ENCODE data around the gene TMEM50B.
"Not testable (repeated sequence)": the region's sequence is repeated elsewhere in the genome, so short reads cannot be mapped to it uniquely, and the experiment has no call there.

TMEM50B gene

DNA sequence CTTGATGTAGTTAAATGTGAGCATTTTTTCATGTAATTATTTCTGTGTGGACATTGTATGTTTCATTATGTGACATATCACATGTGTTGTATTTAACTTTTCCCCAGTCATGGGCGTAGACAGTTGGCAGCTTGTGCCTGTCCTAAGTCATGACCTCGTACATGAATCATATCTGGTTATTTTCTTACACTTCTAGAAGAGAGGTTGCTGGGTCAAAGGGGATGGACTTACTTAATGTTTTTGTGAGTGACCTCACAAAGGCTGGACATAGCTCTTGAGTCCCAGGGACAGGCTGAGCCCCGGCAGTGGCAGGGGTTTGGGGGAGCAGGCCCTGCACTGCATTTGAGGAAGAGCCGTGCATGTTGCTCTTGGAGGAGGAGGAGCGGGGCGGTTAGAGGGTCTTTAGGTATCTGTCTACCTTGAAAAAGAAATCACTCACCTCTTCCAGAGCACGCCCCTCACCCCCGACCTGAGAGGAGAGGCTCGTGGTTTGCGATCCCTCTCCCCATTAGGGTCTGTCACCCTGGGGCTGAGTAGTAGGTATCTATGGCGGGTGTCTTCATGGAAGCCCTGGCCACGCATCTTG is 60.1 kb downstream of the TMEM50B start:
- no peak overlapping the region for H3K4me3 ChIP-seq (ENCODE audit: low read depth, low read length)
- TF ChIP-seq, protein P1, sequence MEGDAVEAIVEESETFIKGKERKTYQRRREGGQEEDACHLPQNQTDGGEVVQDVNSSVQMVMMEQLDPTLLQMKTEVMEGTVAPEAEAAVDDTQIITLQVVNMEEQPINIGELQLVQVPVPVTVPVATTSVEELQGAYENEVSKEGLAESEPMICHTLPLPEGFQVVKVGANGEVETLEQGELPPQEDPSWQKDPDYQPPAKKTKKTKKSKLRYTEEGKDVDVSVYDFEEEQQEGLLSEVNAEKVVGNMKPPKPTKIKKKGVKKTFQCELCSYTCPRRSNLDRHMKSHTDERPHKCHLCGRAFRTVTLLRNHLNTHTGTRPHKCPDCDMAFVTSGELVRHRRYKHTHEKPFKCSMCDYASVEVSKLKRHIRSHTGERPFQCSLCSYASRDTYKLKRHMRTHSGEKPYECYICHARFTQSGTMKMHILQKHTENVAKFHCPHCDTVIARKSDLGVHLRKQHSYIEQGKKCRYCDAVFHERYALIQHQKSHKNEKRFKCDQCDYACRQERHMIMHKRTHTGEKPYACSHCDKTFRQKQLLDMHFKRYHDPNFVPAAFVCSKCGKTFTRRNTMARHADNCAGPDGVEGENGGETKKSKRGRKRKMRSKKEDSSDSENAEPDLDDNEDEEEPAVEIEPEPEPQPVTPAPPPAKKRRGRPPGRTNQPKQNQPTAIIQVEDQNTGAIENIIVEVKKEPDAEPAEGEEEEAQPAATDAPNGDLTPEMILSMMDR (IDR thresholded peaks at IDR 0.05; ENCODE audit: borderline replicate concordance, insufficient read depth, low read depth, low read length), result no peak

DNA sequence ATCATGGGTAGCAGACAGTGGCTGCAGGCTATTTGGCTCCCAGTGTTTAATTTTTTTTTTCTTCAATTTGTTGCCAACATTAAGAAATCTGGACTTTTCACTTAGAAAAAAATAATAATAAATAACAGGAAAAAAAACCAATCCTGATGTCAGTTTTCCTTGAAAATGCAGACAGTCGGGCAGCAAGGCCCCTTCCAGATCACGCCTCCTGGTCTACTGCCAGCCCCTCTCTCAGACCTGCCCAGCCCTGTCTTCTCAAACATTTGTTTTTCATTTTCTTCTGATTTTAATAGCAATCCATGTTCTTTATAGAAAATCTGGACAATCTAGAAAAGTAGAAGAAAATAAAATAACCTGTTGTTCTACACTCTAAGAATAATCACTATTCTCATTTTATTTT is 61.1 kb downstream of the TMEM50B start:
- no peak overlapping the region for H3K4me3 ChIP-seq (ENCODE audit: low read depth, low read length)
- TF ChIP-seq, protein P1 (IDR thresholded peaks at IDR 0.05; ENCODE audit: borderline replicate concordance, insufficient read depth, low read depth, low read length), result no peak

DNA sequence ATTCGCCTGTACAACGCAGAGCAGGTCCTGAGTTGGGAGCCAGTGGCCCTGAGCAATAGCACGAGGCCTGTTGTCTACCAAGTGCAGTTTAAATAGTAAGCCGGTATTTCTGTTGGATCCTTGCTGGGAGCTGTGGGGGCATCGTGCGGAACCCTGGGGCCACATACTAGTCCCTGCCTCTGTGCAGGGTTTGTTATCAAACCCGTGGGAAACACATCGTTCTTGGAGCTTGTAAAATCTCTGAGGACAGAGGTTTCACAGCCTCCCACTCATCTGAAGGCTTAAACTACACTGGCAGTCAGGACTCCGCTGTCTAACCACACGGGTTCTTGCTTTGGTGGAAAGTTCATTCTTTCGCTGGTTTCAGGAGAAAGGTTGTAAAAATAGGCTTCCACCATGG is 64.8 kb downstream of the TMEM50B start:
- TF ChIP-seq, protein P1 (IDR thresholded peaks at IDR 0.05; ENCODE audit: borderline replicate concordance, insufficient read depth, low read depth, low read length), result no peak
- no peak overlapping the region for H3K4me3 ChIP-seq (ENCODE audit: low read depth, low read length)

DNA sequence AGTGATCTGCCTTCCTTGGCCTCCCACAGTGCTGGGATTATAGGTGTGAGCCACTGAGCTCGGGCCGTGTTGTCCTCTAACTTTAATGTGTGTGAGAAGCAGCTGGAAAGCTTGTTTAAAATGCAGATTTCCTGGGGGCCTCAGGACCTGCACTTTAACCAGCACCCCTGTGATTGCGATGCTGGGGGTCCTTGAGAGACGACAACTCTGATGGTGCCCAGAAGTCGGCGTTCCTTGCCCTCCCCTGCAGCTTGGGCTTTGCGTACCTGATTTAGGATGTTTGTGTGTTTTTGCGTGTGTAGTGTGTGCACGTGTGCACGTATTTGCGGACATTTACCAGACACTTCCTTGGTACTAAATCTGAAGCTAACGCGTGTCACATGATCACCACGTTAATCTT is 65.7 kb downstream of the TMEM50B start:
- H3K4me3 ChIP-seq (ENCODE audit: low read depth, low read length), result no peak overlapping the region
- TF ChIP-seq, protein P1 (IDR thresholded peaks at IDR 0.05; ENCODE audit: borderline replicate concordance, insufficient read depth, low read depth, low read length), result no peak

DNA sequence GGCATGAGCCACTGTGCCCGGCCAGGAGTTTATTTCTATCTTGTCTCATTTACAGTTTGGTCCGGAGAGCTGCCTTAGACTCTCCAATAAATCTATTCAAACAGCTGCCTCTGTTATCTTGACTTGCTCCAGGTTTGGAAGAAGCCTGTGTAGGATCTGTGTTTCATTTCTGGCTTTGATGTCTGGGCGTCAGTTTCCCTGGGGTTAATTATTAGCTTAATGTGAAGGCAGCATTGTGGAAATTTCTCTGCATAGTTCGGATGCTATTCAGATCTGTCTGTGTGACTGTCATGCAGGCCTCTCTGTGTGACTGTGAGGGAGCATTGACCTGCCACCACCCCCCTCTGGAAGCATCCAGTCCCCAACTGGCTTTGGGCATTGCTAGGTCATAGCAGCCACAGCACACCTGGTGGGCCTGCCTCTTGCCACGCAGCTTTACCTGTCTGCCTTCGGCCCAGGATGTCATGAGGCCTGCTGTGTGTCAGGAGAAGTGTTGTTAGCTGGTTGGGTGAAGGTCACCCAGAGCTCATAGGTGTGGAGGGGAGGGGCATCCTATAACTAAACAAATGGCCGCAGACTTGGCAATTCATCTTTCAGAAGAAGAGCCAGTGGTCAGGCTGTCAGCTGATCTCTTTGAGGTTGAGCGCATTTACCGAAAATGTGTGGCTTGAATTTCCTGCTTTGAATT is 66.8 kb downstream of the TMEM50B start:
- no peak overlapping the region for H3K4me3 ChIP-seq (ENCODE audit: low read depth, low read length)
- TF ChIP-seq, protein P1 (IDR thresholded peaks at IDR 0.05; ENCODE audit: borderline replicate concordance, insufficient read depth, low read depth, low read length), result no peak

DNA sequence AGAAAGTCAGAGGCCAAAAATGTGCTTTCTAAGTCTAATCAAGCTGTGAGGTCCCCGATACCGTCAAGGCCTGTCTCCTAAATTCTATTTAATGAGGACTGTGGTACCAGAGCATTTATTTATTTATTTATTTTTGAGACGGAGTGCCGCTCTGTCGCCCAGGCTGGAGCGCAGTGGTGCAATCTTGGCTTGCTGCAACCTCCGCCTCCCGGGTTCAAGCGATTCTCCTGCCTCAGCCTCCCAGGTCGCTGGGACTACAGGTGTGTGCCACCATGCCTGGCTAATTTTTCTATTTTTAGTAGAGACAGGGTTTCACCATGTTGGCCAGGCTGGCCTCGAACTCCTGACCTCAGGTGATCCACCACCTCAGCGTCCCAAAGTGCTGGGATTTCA is 67.3 kb downstream of the TMEM50B start:
- H3K4me3 ChIP-seq (ENCODE audit: low read depth, low read length), result not testable (repeated sequence)

DNA sequence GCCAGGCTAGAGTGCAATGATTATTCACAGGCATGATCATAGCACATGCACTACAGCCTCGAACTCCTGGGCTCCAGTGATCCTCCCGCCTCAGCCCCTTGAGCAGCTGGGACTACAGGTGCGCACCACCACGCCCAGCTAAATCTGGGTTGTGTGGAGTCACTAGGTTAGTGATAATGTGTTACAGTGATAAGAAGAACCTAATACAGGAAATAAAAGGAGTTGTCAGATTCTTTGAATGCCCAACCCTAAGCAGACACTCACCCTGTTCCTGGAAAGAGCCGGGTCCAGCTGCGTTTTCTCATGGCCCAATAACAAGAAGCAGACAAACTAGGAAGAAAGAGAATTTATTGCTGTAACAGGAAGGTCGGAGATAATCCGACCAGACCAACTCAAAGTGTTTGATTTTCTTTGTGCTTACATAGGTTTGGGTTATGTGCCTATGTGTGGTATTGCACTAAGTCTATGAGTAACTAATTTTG is 67.8 kb downstream of the TMEM50B start:
- no peak overlapping the region for H3K4me3 ChIP-seq (ENCODE audit: low read depth, low read length)
- TF ChIP-seq, protein P1 (IDR thresholded peaks at IDR 0.05; ENCODE audit: borderline replicate concordance, insufficient read depth, low read depth, low read length), result no peak
